ENCODE results near the gene BOD1L1. TPM values are rescaled to one million over a fixed set of nuclear protein-coding genes. Genes with fewer than 3 reads are reported as not detected.

BOD1L1 gene
- total and polyA plus RNA-seq, 5 donors, result 14.0 to 24.7 (median 23.1) TPM

DNA sequence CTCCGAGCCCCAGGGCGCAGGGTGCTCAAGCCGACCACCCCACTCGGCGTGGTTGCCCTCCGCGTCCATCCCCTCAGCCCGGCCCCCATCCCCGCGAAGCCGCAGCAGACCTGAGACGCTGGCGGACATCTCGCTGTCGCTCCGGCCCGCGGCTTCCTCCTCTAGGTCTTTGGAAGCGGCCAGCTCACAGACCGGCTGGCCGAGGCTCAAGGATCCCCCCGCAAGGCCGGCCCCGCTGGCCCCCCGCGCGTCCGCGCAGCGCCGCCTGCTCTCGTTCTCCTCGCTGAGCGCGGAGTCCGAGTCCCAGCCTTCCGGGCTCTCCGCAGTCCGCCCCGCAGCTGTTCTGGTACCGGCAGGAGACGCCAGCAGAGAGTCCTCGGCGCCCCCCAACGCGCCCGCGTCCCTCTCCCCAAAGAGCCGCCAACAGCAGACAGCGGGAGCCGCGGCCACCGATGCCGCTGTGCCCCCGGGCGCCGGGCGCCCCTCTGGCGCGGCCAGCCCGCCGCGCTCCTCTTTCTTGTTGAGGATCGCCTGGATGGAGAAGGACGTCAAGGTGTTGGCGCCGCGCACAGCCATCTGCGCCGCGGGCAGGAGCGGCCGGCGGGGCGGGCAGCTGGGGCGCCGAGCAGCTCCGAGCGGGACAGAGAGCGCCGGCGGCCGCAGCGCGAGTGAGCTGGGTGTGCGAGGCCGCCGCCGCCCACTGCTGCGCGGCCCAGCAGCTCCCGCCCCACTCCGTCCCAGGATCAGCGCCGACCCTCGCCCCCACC is 83.5 kb downstream of the BOD1L1 start, which contains the start of gene NKX3-2:
Gene NKX3-2, minus strand, starts transcription at position 670 of the 767 bp plus-strand sequence. Its CDS starts 94 bp downstream, at position 576.
- 2% methylated on average over 96 of the region's 96 CpGs for WGBS
- intact Hi-C loops (cut with DNase I), result loop anchor here in 1 of 4 donors (5.0 kb wide), 1 partner anchor 817 kb away; no protein-coding TSS in a partner anchor
- Histone ChIP-seq H3K9me3 (ENCODE audit: control insufficient read depth, low read length) (no peaks in the 10 kb centered on the region), H3K4me3 (ENCODE audit: low read length) (peak within 1 kb of the TSS; percentile 48), H3K27ac (ENCODE audit: low read length) (no peak within 1 kb of the TSS), H3K27me3 (ENCODE audit: control insufficient read depth, insufficient read depth) (no peaks in the 10 kb centered on the region), H3K4me1 (ENCODE audit: control insufficient read depth, insufficient read depth, low read length) (peaks cover 9% of the 10 kb centered on the region)
- peak; percentile 53 to 69 for ATAC-seq
- no peak for DNase-seq

DNA sequence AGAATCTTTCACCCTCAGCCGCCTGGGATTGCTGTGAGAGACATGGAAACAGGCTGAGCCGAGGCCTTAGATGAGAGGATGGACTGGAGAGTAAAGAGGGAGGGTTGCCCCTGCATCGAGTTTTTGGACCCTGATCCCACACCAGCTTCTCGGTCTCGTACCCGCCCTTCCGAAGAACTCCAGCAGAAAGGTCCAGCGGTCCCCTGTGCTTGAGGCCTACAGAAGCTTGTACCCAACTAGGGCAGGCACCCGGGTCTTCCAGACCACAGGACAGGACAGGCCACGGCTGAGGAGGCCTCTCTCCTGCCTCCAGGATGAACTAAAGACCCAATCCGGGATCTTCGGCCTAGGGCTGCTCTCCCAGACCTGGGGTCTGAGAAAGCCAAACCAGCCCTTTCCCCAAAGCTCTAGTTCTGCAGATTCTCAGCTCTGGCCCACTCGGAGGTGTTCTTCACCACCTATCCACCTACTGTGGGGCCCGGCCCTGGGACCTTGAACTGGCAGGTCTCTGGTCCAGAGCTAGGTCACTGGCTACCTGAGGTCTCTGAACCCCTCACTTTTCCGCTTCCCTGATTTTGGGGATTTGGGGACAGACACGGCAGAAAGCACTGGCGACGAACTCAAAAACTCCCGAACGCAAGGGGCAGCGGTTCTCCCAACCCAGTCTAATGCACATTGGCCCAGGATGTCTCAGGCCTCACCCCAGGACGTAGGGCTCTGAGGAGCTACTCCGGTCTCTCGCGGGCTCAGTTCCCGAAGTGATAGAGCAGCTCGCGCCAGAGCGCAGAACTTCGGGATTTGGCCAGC is 84.3 kb downstream of the BOD1L1 start:
- no peaks in the 10 kb centered on the region for H3K27me3 ChIP-seq (ENCODE audit: control insufficient read depth, insufficient read depth)
- no peak for ATAC-seq
- 44% methylated on average over 30 of the region's 30 CpGs for WGBS

DNA sequence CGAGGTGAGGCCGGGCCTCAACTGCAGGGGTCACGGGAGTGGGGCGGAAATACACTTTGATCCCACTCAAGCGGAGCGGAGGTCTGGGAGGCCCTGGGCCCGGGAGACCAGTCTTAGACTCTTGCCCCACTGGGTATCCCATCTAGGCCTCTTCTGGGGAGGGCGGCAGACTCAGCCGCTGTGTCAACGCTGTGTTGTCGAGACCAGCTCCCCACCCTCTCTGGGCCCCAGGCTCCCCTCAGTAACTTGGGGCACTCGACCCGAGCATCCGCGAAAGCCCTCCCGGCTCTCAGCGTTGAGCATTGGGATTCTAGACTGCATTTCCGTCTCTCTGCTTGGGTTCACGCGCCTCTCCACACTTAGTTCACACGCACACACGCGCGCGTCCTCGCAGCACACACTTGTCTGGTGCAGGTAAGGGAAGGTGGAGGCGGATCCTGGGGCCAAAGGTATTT is 84.9 kb downstream of the BOD1L1 start:
- H3K27me3 ChIP-seq (ENCODE audit: control insufficient read depth, insufficient read depth), result no peaks in the 10 kb centered on the region
- WGBS, result 42% methylated on average over 27 of the region's 27 CpGs
- H3K4me3 ChIP-seq (ENCODE audit: low read length), result no peak overlapping the region
- no peaks in the 10 kb centered on the region for H3K9me3 ChIP-seq (ENCODE audit: control insufficient read depth, low read length)
- H3K27ac ChIP-seq (ENCODE audit: low read length), result no peak overlapping the region
- peaks cover 9% of the 10 kb centered on the region for H3K4me1 ChIP-seq (ENCODE audit: control insufficient read depth, insufficient read depth, low read length)
- ATAC-seq (no peak), DNase-seq (no peak)
- intact Hi-C loops (cut with DNase I), result loop anchor here in 1 of 4 donors (5.0 kb wide), 1 partner anchor 815 kb away; no protein-coding TSS in a partner anchor

More for the DNA sequence above, 84.3 kb downstream of the BOD1L1 start:
- DNase-seq, result no peak
- peaks cover 9% of the 10 kb centered on the region for H3K4me1 ChIP-seq (ENCODE audit: control insufficient read depth, insufficient read depth, low read length)
- no peaks in the 10 kb centered on the region for H3K9me3 ChIP-seq (ENCODE audit: control insufficient read depth, low read length)
- no peak overlapping the region for H3K27ac ChIP-seq (ENCODE audit: low read length)
- H3K4me3 ChIP-seq (ENCODE audit: low read length), result peak overlapping the region; percentile 48
- intact Hi-C loops (cut with DNase I), result loop anchor here in 1 of 4 donors (5.0 kb wide), 1 partner anchor 816 kb away; no protein-coding TSS in a partner anchor

DNA sequence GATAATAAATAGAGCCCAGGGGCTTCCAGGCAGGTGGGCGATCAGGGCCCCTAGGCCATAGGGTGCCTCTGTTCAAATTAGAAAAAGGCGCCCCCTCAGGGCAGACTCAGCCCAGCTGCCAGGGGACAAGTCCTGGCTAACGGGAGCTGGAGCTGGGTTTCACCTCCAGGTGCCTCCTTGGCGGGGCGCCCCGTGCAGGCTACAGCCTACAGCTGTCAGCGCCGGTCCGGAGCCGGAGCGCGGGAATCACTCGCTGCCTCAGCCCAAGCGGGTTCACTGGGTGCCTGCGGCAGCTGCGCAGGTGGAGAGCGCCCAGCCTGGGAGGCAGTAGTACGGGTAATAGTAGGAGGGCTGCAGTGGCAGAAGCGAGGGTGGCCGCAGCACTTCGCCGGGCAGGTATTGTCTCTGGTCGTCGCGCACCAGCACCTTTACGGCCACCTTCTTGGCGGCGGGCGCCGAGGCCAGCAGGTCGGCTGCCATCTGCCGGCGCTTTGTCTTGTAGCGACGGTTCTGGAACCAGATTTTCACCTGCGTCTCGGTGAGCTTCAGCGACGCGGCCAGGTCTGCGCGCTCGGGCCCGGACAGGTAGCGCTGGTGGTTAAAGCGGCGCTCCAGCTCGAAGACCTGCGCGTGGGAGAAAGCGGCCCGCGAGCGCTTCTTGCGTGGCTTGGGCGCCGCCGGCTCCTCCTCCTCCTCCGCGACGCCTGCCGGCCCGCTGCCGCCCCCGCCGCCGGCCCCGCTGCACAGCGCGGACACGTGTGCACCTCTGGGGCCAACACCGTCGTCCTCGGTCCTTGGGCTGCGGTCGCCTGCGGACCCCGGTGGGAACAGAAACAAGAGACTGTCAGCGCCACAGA is 85.6 kb downstream of the BOD1L1 start:
- DNase-seq (no peak), ATAC-seq (no peak)
- no peaks in the 10 kb centered on the region for H3K9me3 ChIP-seq (ENCODE audit: control insufficient read depth, low read length)
- H3K4me1 ChIP-seq (ENCODE audit: control insufficient read depth, insufficient read depth, low read length), result peaks cover 4% of the 10 kb centered on the region
- H3K4me3 ChIP-seq (ENCODE audit: low read length), result peak overlapping the region; percentile 3
- 11% methylated on average over 79 of the region's 79 CpGs for WGBS
- intact Hi-C loops (cut with DNase I), result loop anchor here in 1 of 4 donors (5.0 kb wide), 1 partner anchor 815 kb away; no protein-coding TSS in a partner anchor
- no peaks in the 10 kb centered on the region for H3K27me3 ChIP-seq (ENCODE audit: control insufficient read depth, insufficient read depth)
- no peak overlapping the region for H3K27ac ChIP-seq (ENCODE audit: low read length)

DNA sequence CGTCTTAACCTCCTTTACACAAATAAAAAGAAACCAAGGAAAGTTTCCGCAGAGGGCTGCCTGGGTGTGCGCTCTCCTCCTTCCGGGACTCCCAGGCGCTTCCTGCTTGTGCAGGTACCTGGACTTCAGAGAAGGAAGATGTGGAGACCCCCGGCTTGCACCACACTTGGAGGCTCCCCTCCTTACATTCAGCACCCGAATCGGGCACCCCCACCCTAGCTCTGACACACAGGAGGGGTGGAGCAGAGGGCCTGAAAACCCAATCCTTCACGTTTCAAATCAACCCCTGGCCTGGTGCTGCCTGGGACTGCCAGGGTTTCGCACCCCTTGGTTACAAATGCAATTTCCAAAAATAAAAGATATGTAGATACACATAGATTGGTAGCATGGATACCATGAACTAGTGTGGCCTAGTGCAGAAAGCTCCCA is 86.3 kb downstream of the BOD1L1 start:
- no peaks in the 10 kb centered on the region for H3K27me3 ChIP-seq (ENCODE audit: control insufficient read depth, insufficient read depth)
- intact Hi-C loops (cut with DNase I), result loop anchor here in 1 of 4 donors (5.0 kb wide), 1 partner anchor 814 kb away; no protein-coding TSS in a partner anchor
- ATAC-seq (no peak), DNase-seq (no peak)
- no peak overlapping the region for H3K4me3 ChIP-seq (ENCODE audit: low read length)
- 43% methylated on average over 10 of the region's 10 CpGs for WGBS
- no peaks in the 10 kb centered on the region for H3K9me3 ChIP-seq (ENCODE audit: control insufficient read depth, low read length)
- H3K27ac ChIP-seq (ENCODE audit: low read length), result no peak overlapping the region
- peaks cover 2% of the 10 kb centered on the region for H3K4me1 ChIP-seq (ENCODE audit: control insufficient read depth, insufficient read depth, low read length)

DNA sequence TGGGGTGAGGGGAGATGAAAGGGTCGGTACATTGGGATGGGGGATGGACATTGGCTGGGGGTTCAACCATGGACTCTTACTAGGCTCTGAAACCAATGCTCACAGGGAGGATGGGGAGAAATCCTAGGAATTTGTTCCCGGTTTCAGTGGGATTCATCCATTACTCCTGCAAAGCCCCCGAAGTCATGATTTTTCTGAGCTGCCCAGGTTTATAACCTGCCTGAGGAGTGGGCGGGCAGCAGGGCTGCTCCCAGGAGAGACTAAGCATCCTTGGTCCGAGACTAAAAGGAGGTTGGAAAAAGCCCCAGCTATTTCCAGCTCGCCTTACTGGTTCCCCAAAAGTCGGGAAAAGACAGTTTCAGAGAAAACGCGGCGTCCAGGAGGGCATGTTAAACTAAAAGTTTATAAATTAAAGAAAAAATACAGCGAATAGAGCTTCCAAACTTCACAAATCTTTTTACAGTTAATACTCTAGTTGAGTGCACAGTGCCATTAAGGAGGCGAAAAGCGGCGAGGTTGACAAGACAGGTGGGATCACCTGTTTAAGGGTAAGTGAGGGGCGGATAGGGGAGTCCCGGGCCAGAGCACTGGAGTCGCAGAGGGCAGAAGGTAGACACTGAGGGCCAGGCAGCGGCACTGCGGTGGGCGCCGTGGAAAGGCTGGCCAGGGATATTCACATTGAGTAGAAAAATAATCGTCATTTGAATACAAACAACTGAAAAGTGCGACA is 86.9 kb downstream of the BOD1L1 start:
- ATAC-seq (no peak), DNase-seq (no peak)
- no peaks in the 10 kb centered on the region for H3K27me3 ChIP-seq (ENCODE audit: control insufficient read depth, insufficient read depth)
- H3K4me1 ChIP-seq (ENCODE audit: control insufficient read depth, insufficient read depth, low read length), result peaks cover 2% of the 10 kb centered on the region
- WGBS, result 21% methylated on average over 23 of the region's 23 CpGs
- no peak overlapping the region for H3K4me3 ChIP-seq (ENCODE audit: low read length)
- intact Hi-C loops (cut with DNase I), result loop anchor here in 1 of 4 donors (5.0 kb wide), 1 partner anchor 813 kb away; no protein-coding TSS in a partner anchor
- no peak overlapping the region for H3K27ac ChIP-seq (ENCODE audit: low read length)
- no peaks in the 10 kb centered on the region for H3K9me3 ChIP-seq (ENCODE audit: control insufficient read depth, low read length)

DNA sequence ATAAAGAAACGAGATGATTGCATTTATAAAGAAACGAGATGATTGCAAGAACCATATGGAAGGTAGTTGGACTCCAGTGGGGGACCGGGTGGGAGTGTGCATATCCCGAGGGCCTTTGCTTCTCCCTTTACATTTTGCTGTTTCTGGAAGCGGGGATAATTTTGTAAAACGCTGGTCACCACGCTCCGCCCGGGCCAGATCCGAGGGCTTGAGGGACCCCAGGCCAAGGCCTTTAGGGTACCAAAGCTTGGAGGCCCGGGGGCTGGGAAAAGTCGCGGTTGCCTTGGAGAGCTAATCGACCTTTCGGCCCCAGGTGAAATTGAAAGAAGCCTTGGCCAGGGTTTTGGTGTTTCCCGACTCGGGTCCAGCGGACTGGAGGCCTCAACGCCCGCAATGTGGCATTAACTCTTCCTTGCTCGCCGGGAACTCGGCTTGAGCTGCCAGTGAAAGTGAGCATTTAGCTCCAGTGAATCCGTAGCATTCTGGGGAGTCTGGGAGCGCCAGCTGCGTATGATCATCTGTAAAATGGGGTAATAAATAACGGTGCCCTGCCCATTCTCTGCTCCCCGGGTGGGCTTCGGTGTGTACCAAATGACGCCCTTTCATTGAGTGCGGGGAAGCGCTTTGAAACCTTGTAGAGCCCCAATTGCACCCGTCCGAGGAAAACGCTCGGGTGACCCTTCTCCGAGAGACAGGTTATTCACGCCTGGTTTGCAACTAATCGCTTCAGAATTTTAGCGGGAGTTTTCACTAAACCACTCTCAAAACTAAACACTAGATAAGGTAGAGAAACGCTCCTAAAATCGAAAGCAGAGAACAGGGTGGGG is 87.7 kb downstream of the BOD1L1 start:
- ATAC-seq (no peak), DNase-seq (no peak)
- no peak overlapping the region for H3K27ac ChIP-seq (ENCODE audit: low read length)
- intact Hi-C loops (cut with DNase I), result loop anchor here in 1 of 4 donors (5.0 kb wide), 1 partner anchor 813 kb away; no protein-coding TSS in a partner anchor
- WGBS, result 13% methylated on average over 42 of the region's 42 CpGs
- H3K9me3 ChIP-seq (ENCODE audit: control insufficient read depth, low read length), result no peaks in the 10 kb centered on the region
- H3K4me1 ChIP-seq (ENCODE audit: control insufficient read depth, insufficient read depth, low read length), result peaks cover 2% of the 10 kb centered on the region
- H3K27me3 ChIP-seq (ENCODE audit: control insufficient read depth, insufficient read depth), result no peaks in the 10 kb centered on the region
- no peak overlapping the region for H3K4me3 ChIP-seq (ENCODE audit: low read length)

DNA sequence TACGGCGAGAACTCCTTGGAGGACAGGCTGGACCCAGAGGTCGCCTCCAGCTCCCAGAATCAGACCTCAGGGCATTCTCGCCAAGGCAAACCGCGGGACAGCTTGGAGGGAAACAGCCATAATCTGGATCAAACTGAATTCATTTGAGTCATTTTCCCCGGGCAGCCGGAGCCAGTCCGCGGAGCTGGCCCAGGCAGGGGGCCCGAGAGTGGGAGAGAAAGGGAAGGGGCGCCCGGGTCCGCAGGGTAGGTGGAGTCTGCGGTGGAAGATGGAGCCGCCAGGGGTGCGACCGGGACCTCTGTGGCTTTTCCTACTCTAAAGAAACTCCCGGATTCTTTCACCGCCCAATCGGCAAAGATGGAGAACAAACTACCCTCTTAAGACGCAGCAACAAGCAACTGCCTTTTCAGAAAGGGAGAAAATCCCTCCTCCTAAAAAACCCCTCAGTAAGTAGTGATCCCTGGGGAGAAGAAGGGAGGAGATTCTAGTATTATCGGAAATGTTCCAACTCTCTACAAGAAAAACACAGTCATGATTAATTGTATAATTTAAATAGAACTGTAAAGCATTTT is 88.4 kb downstream of the BOD1L1 start:
- Histone ChIP-seq H3K4me1 (ENCODE audit: control insufficient read depth, insufficient read depth, low read length) (peaks cover 2% of the 10 kb centered on the region), H3K4me3 (ENCODE audit: low read length) (peak overlapping the region; percentile 23), H3K27ac (ENCODE audit: low read length) (no peak overlapping the region), H3K27me3 (ENCODE audit: control insufficient read depth, insufficient read depth) (no peaks in the 10 kb centered on the region), H3K9me3 (ENCODE audit: control insufficient read depth, low read length) (no peaks in the 10 kb centered on the region)
- 4% methylated on average over 23 of the region's 23 CpGs for WGBS
- no peak for ATAC-seq
- no peak for DNase-seq
- intact Hi-C loops (cut with DNase I), result no loop called here

DNA sequence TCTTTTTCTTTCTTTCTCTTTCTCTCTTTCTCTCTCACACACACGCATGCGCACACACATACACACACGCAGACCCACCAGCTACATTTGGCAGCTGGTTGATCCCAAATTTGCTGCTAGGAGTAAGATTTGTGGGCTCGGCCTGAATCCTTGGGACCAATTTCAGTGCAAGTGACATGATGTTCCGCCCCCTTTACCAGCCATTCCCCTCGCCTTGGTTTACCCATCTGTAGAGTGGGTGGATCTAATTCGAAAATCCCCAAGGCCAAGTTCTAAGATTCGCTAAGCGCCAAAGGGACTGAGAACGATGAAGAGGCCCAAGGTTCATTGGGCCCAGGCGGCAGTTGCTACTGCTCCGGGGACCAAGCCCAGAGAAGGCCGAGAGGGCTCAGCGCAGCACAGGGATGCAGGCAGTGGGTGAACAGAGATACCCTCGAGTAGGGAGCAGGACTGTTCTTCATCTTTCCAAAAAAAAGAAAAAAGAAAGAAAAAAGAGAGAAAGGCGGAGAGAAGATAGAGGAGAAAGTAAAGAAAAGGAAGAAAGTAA is 89.0 kb downstream of the BOD1L1 start:
- Histone ChIP-seq H3K27ac (ENCODE audit: low read length) (no peak overlapping the region), H3K27me3 (ENCODE audit: control insufficient read depth, insufficient read depth) (no peaks in the 10 kb centered on the region), H3K4me1 (ENCODE audit: control insufficient read depth, insufficient read depth, low read length) (peaks cover 2% of the 10 kb centered on the region), H3K4me3 (ENCODE audit: low read length) (no peak overlapping the region), H3K9me3 (ENCODE audit: control insufficient read depth, low read length) (no peaks in the 10 kb centered on the region)
- no peak for DNase-seq
- intact Hi-C loops (cut with DNase I), result no loop called here
- no peak for ATAC-seq
- 19% methylated on average over 16 of the region's 16 CpGs for WGBS

Data from right cardiac atrium (tissue), 5 donors.